Liver (tissue), 3 donors: ENCODE measurements around the gene CDH20.

ENCODE experiments used
- JUND ChIP-seq, 2 donors: IDR thresholded peaks; 2 replicates each; pipeline ENCODE4 v1.6.1; 2016; ENCODE audit warnings: antibody characterized with exemption in 2 of 2
- TF ChIP-seq, protein P1 (sequence below): fragments of 150-350 bp; IDR thresholded peaks from 2 replicates; pipeline ENCODE4 v1.5.1; 2017; ENCODE audit warnings: improper control_type of control experiment, low read depth, low read length; ENCODE audit not compliant: missing input control
- donor health status: healthy.
- donor health status: healthy.

DNA sequence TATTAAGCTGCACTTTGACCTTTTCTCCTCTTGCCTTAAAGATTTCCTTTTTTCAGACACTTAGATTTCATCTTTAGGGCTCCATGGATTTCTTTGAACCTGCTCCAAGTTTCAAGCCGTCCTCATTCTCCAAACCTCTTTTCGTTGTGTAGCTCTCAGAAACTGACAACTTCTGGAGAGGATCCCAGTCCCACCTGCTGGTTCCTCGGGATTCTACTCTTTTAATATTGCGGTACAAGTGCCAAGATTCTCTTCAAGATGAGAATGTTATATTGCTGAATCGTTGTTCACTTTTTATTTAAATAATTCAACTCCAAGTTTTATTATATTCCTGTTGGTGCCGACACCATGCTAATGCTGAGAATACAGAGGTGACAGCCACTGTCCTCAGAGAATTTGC lies 141.1 kb downstream of the CDH20 start:
- TF ChIP-seq, protein P1, sequence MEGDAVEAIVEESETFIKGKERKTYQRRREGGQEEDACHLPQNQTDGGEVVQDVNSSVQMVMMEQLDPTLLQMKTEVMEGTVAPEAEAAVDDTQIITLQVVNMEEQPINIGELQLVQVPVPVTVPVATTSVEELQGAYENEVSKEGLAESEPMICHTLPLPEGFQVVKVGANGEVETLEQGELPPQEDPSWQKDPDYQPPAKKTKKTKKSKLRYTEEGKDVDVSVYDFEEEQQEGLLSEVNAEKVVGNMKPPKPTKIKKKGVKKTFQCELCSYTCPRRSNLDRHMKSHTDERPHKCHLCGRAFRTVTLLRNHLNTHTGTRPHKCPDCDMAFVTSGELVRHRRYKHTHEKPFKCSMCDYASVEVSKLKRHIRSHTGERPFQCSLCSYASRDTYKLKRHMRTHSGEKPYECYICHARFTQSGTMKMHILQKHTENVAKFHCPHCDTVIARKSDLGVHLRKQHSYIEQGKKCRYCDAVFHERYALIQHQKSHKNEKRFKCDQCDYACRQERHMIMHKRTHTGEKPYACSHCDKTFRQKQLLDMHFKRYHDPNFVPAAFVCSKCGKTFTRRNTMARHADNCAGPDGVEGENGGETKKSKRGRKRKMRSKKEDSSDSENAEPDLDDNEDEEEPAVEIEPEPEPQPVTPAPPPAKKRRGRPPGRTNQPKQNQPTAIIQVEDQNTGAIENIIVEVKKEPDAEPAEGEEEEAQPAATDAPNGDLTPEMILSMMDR = no peak
- TF ChIP-seq JUND (IDR thresholded peaks at IDR 0.05) = no peak
